Right lobe of liver (tissue), 6 donors: ENCODE data around the gene LAMC2. TPM values are rescaled to one million over a fixed set of nuclear protein-coding genes. Genes with fewer than 3 reads are reported as not detected.
A peak's percentile ranks its signal among the peaks of the same experiment; 100 is the strongest.

Source experiments
- ATAC-seq, 4 donors: fragments of 200-7000 bp; cut with Tn5 transposase; one replicate each; pipeline ENCODE4 v1.9.1; 2020; ENCODE audit warnings: mild to moderate bottlenecking in 4 of 4, moderate library complexity in 4 of 4
- DNase-seq, 3 donors: peaks; one replicate each; pipeline ENCODE4 v3.0.0-alpha.2; 2020
- H3K27ac ChIP-seq, 3 donors: fragments of 200-600 bp; one replicate each; pipeline ENCODE4 v1.8.0; 2022
- H3K27me3 ChIP-seq, 2 donors: fragments of 200-600 bp; one replicate each; pipeline ENCODE4 v1.8.0; 2022
- H3K36me3 ChIP-seq, 4 donors: fragments of 200-600 bp; sonication (generic) in 1 of 4; one replicate each; pipeline versions ENCODE4 v1.5.1 to v1.8.0; 2017 to 2022; ENCODE audit warnings: control low read depth in 1 of 4
- H3K4me1 ChIP-seq, 4 donors: fragments of 200-600 bp; sonication (generic) in 1 of 4; one replicate each; pipeline versions ENCODE4 v1.5.1 to v1.8.0; 2017 to 2022; ENCODE audit warnings: control low read depth in 1 of 4
- H3K4me3 ChIP-seq, 3 donors: fragments of 200-600 bp; one replicate each; pipeline ENCODE4 v1.8.0; 2022
- H3K9me3 ChIP-seq, 4 donors: fragments of 200-600 bp; sonication (generic) in 1 of 4; one replicate each; pipeline versions ENCODE4 v1.5.1 to v1.8.0; 2017 to 2022; ENCODE audit warnings: control low read depth in 1 of 4
- POLR2A ChIP-seq: fragments of 450-650 bp; IDR thresholded peaks from one replicate; pipeline ENCODE4 v1.6.1; 2017; ENCODE audit warnings: antibody characterized with exemption, mild to moderate bottlenecking
- WGBS: methylation state at CpG from one replicate; pipeline ENCODE4 v1.1.6; 2018; ENCODE audit warnings: low coverage, low lambda C conversion rate; ENCODE audit not compliant: insufficient coverage; ENCODE audit errors: missing lambda C conversion rate; 5-methylcytosine and 5-hydroxymethylcytosine counted together
- intact Hi-C, 2 donors: fragments of 100-400 bp; cut with DNase I; formaldehyde crosslinking; loops; one replicate each; pipeline versions ENCODE4 v1.11.2 to v1.14.1; 2022
- total RNA-seq, 6 experiments: library from RNA; depleted of rRNA in 2 of 6; stranded (reverse); fragments of >200 nt in 2 of 6; fragmentation: NEBNext Ultra II Directional in 3 of 6; extraction: Animal tissue kit (Norgen Biotek cat#: 25700) in 3 of 6; gene quantifications; one replicate each; pipeline versions ENCODE4 v1.1.0 to v1.2.4, GENCODE V29; 2016 to 2023
- TF ChIP-seq, protein P1 (sequence below), 4 donors: fragments of 200-600 bp in 3 of 4; fragments of 450-650 bp in 1 of 4; IDR thresholded peaks; one replicate each; pipeline versions ENCODE4 v1.5.1 to v1.8.0; 2016 to 2022; ENCODE audit warnings: antibody characterized with exemption in 4 of 4, mild to moderate bottlenecking in 2 of 4
- donor health status: DM: no; HTN: yes; CAD: no.
- donor health status: DM: no; HTN: no; CAD: no.
- donor health status: DM: no; HTN: no; CAD: no.
- donor health status: DM: no; HTN: yes; CAD: no.
- donor health status: DM: no; HTN: yes; CAD: no.

LAMC2 gene
- total RNA-seq, 6 experiments from 2014 or later = 0.17 to 1.5 (median 0.49) TPM

GRCh38 chr1:183180218-183180617, 5.8 kb upstream of the LAMC2 start:
- H3K27ac ChIP-seq = no peak overlapping the region
- intact Hi-C loops = no loop called here
- no peaks in the 10 kb centered on the region for H3K27me3 ChIP-seq

DNA sequence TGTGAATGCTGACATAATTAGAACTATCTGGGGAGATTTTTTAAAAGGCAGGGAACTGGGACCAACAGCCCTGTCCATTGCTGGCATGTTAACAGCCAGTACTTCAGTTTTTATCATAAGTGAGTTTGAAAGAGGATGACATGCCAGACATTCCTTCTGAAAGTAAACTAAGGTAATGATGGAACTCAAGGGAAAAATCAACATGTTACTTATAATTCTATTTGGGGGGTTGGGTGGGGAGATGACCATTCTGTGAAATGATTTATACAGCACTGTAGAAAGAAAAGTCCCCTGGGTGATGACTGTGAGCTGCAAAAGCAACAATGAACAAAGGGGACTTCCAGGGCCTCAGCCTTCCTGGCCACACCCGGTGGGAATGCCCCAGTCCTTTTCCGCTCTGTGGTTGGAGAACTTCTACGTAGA, 5.4 kb upstream of the LAMC2 start:
- ATAC-seq = peak in 3 of 4 donors; percentile 26 to 66 (median 36)

More at GRCh38 chr1:183180218-183180617, 5.8 kb upstream of the LAMC2 start:
- DNase-seq (no peak), ATAC-seq (peak in 2 of 4 donors; percentile 26 to 45)
- no peak for TF ChIP-seq POLR2A
- TF ChIP-seq, protein P1, sequence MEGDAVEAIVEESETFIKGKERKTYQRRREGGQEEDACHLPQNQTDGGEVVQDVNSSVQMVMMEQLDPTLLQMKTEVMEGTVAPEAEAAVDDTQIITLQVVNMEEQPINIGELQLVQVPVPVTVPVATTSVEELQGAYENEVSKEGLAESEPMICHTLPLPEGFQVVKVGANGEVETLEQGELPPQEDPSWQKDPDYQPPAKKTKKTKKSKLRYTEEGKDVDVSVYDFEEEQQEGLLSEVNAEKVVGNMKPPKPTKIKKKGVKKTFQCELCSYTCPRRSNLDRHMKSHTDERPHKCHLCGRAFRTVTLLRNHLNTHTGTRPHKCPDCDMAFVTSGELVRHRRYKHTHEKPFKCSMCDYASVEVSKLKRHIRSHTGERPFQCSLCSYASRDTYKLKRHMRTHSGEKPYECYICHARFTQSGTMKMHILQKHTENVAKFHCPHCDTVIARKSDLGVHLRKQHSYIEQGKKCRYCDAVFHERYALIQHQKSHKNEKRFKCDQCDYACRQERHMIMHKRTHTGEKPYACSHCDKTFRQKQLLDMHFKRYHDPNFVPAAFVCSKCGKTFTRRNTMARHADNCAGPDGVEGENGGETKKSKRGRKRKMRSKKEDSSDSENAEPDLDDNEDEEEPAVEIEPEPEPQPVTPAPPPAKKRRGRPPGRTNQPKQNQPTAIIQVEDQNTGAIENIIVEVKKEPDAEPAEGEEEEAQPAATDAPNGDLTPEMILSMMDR (IDR thresholded peaks at IDR 0.05) = no peak
- Histone ChIP-seq H3K9me3 (no peaks in the 10 kb centered on the region), H3K4me1 (no peaks in the 10 kb centered on the region), H3K4me3 (no peak overlapping the region), H3K36me3 (no peaks in the 10 kb centered on the region)
- 21% methylated on average over 3 of the region's 3 CpGs for WGBS

GRCh38 chr1:183186841-183187240, 777 bp downstream of the LAMC2 start:
- Histone ChIP-seq H3K27me3 (no peaks in the 10 kb centered on the region), H3K36me3 (no peaks in the 10 kb centered on the region), H3K4me1 (peaks cover 0 to 5% (median 0%) of the 10 kb centered on the region in 4 donors), H3K4me3 (no peak overlapping the region), H3K27ac (no peak overlapping the region), H3K9me3 (no peaks in the 10 kb centered on the region)
- WGBS = 67% methylated on average over 4 of the region's 4 CpGs
- intact Hi-C loops = no loop called here
- DNase-seq = no peak
- TF ChIP-seq POLR2A = no peak
- TF ChIP-seq, protein P1 (IDR thresholded peaks at IDR 0.05) = no peak
- ATAC-seq = no peak

More for the DNA sequence above, 5.4 kb upstream of the LAMC2 start:
- TF ChIP-seq, protein P1 (IDR thresholded peaks at IDR 0.05) = no peak
- no peak for TF ChIP-seq POLR2A
- intact Hi-C loops = no loop called here
- Histone ChIP-seq H3K27ac (no peak overlapping the region), H3K4me1 (no peaks in the 10 kb centered on the region), H3K9me3 (no peaks in the 10 kb centered on the region), H3K4me3 (no peak overlapping the region), H3K36me3 (no peaks in the 10 kb centered on the region), H3K27me3 (no peaks in the 10 kb centered on the region)
- WGBS = 50% methylated on average over 3 of the region's 3 CpGs
- DNase-seq = no peak

DNA sequence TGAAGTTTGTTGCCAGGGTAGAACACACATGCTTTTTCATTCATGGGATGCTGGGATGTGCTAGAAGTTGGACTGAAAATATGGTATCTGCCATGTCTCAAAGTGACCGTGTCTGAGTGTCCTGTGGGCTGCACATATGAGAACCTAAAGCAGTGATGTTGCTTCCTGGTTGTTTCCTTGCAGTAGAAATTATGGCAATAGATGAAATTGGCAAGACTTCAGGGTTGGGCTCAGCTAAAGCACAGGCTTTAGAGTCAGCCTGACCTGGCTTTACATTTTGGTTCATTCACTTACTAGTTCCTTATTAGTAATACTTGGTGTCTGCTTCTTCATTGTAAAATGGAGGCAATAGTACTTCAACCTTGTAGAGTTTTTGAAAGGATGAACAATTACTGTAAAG, 2.2 kb downstream of the LAMC2 start:
- no peak overlapping the region for H3K4me3 ChIP-seq
- H3K9me3 ChIP-seq = no peaks in the 10 kb centered on the region
- H3K27me3 ChIP-seq = no peaks in the 10 kb centered on the region
- H3K4me1 ChIP-seq = peaks cover 0 to 5% (median 0%) of the 10 kb centered on the region in 4 donors
- intact Hi-C loops = no loop called here
- DNase-seq = no peak
- ATAC-seq = no peak
- TF ChIP-seq, protein P1 (IDR thresholded peaks at IDR 0.05) = no peak
- TF ChIP-seq POLR2A = no peak
- no peaks in the 10 kb centered on the region for H3K36me3 ChIP-seq
- WGBS = no CpG with 5 or more reads among the region's 1 CpG
- no peak overlapping the region for H3K27ac ChIP-seq

GRCh38 chr1:183191833-183192232, 5.8 kb downstream of the LAMC2 start:
- Histone ChIP-seq H3K36me3 (no peaks in the 10 kb centered on the region), H3K27ac (no peak overlapping the region), H3K4me3 (no peak overlapping the region), H3K4me1 (no peaks in the 10 kb centered on the region), H3K27me3 (no peaks in the 10 kb centered on the region), H3K9me3 (no peaks in the 10 kb centered on the region)
- ATAC-seq = peak in 1 of 4 donors; percentile 15
- intact Hi-C loops = no loop called here
- 55% methylated on average over 1 of the region's 1 CpG for WGBS
- TF ChIP-seq, protein P1 (IDR thresholded peaks at IDR 0.05) = no peak
- TF ChIP-seq POLR2A = no peak
- DNase-seq = no peak
